Trophoblast cell (in vitro differentiated cells and primary cell): ENCODE results near the gene ZFP36L2.

Source experiments
- DNase-seq, 2 donors: peaks; one replicate each; pipeline ENCODE4 v3.0.0-alpha.2; 2016
- H2AFZ ChIP-seq: 2 replicates; pipeline ENCODE4 v1.6.1; 2013; ENCODE audit warnings: low read length, moderate library complexity, mild to moderate bottlenecking; ENCODE audit not compliant: insufficient read depth, poor library complexity
- H2AK5ac ChIP-seq: 2 replicates; pipeline ENCODE4 v1.6.1; 2013; ENCODE audit warnings: mild to moderate bottlenecking, low read length
- H2BK120ac ChIP-seq: 2 replicates; pipeline ENCODE4 v1.6.1; 2013; ENCODE audit warnings: low read length, mild to moderate bottlenecking, moderate library complexity; ENCODE audit not compliant: insufficient read depth, poor library complexity
- H2BK12ac ChIP-seq: 2 replicates; pipeline ENCODE4 v1.6.1; 2013; ENCODE audit warnings: mild to moderate bottlenecking, low read length, moderate library complexity
- H2BK5ac ChIP-seq: 2 replicates; pipeline ENCODE4 v1.6.1; 2013; ENCODE audit warnings: low read length, low read depth, moderate library complexity, mild to moderate bottlenecking; ENCODE audit not compliant: poor library complexity
- H3K14ac ChIP-seq: 2 replicates; pipeline ENCODE4 v1.6.1; 2013; ENCODE audit warnings: mild to moderate bottlenecking, low read length
- H3K18ac ChIP-seq: 2 replicates; pipeline ENCODE4 v1.6.1; 2013; ENCODE audit warnings: mild to moderate bottlenecking, low read length
- H3K23ac ChIP-seq: 2 replicates; pipeline ENCODE4 v1.6.1; 2013; ENCODE audit warnings: low read length
- H3K27ac ChIP-seq: 2 replicates; pipeline ENCODE4 v1.5.1; 2013; ENCODE audit warnings: low read depth, mild to moderate bottlenecking, inconsistent platforms, low read length, moderate library complexity
- H3K27me3 ChIP-seq: 2 replicates; pipeline ENCODE4 v1.6.1; 2013; ENCODE audit warnings: inconsistent platforms, mild to moderate bottlenecking, low read length, moderate library complexity; ENCODE audit not compliant: insufficient read depth
- H3K36me3 ChIP-seq, 2 experiments: 1 replicate in 1 of 2; 2 replicates in 1 of 2; pipeline ENCODE4 v1.6.1; 2013; ENCODE audit warnings: low read length in 2 of 2, mild to moderate bottlenecking in 2 of 2, moderate library complexity in 1 of 2; ENCODE audit not compliant: insufficient read depth in 2 of 2, control insufficient read depth in 1 of 2
- H3K4ac ChIP-seq: 2 replicates; pipeline ENCODE4 v1.6.1; 2013; ENCODE audit warnings: low read depth, mild to moderate bottlenecking, low read length, moderate library complexity
- H3K4me1 ChIP-seq, 2 experiments: 1 replicate in 1 of 2; 2 replicates in 1 of 2; pipeline ENCODE4 v1.6.1; 2013; ENCODE audit warnings: low read length in 2 of 2, mild to moderate bottlenecking in 2 of 2, moderate library complexity in 1 of 2; ENCODE audit not compliant: insufficient read depth in 2 of 2, control insufficient read depth in 1 of 2
- H3K4me2 ChIP-seq: 2 replicates; pipeline ENCODE4 v1.6.1; 2013; ENCODE audit warnings: inconsistent platforms, mild to moderate bottlenecking, low read length, moderate library complexity
- H3K4me3 ChIP-seq: 2 replicates; pipeline ENCODE4 v1.5.1; 2013; ENCODE audit warnings: mild to moderate bottlenecking, low read depth, low read length, inconsistent platforms
- H3K79me1 ChIP-seq: one replicate; pipeline ENCODE4 v1.6.1; 2013; ENCODE audit warnings: low read length
- H3K79me2 ChIP-seq: 2 replicates; pipeline ENCODE4 v1.6.1; 2013; ENCODE audit warnings: low read length, mild to moderate bottlenecking; ENCODE audit not compliant: control insufficient read depth, insufficient read depth, poor library complexity
- H3K9ac ChIP-seq: 2 replicates; pipeline ENCODE4 v1.6.1; 2013; ENCODE audit warnings: mild to moderate bottlenecking, low read length
- H3K9me3 ChIP-seq: 2 replicates; pipeline ENCODE4 v1.6.1; 2013; ENCODE audit warnings: low read depth, mild to moderate bottlenecking, control low read depth, inconsistent platforms, low read length; ENCODE audit not compliant: insufficient read depth
- H4K12ac ChIP-seq: 2 replicates; pipeline ENCODE4 v1.6.1; 2013; ENCODE audit warnings: low read depth, mild to moderate bottlenecking, low read length, moderate library complexity
- H4K8ac ChIP-seq: 2 replicates; pipeline ENCODE4 v1.6.1; 2013; ENCODE audit warnings: low read depth, mild to moderate bottlenecking, low read length, moderate library complexity
- H4K91ac ChIP-seq: one replicate; pipeline ENCODE4 v1.6.1; 2013; ENCODE audit warnings: low read depth, mild to moderate bottlenecking, low read length, moderate library complexity
- WGBS: extraction: QIAGEN DNeasy Blood & Tissue Kit; methylation state at CpG from one replicate; pipeline ENCODE4 v1.1.7; 2013; ENCODE audit warnings: missing lambda C conversion rate; ENCODE audit not compliant: insufficient read length, insufficient coverage; ENCODE audit errors: extremely low coverage; 5-methylcytosine and 5-hydroxymethylcytosine counted together

Gene ZFP36L2

DNA sequence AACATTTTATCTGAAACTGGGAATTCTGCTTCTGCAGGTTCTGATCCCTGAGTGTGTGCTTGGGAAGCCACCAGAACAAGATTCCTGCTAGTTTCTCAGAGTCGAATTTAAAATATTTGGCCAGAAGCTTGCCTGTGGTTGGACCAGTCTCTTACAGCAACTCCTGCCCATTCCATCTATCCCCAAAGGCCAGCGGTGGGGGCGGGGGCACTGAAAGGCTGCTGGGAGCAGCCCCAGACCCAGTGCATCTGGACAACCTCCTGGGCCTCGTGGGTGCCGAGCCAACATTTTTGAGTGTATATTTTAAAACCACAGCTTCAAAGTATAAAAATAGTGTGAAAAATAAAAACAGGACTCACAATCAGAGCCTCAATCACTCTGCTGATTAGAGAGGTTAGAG lies 38.6 kb upstream of the ZFP36L2 start:
- H2BK5ac ChIP-seq: no peak overlapping the region
- no peak overlapping the region for H3K27ac ChIP-seq
- DNase-seq: peak in 1 of 2 donors; percentile 29
- no peak overlapping the region for H2AFZ ChIP-seq
- no peak overlapping the region for H4K12ac ChIP-seq
- no peaks in the 10 kb centered on the region for H3K27me3 ChIP-seq
- H3K18ac ChIP-seq: no peak overlapping the region
- H3K4ac ChIP-seq: no peak overlapping the region
- no CpG with 5 or more reads among the region's 5 CpGs for WGBS
- H3K36me3 ChIP-seq: no peaks in the 10 kb centered on the region
- no peak overlapping the region for H2AK5ac ChIP-seq
- peak overlapping the region; percentile 5 for H4K91ac ChIP-seq
- H3K79me1 ChIP-seq: peaks cover 22% of the 10 kb centered on the region
- peaks cover 21 to 30% of the 10 kb centered on the region in 2 experiments for H3K4me1 ChIP-seq
- no peak overlapping the region for H3K23ac ChIP-seq
- H3K4me3 ChIP-seq: no peak overlapping the region
- no peak overlapping the region for H4K8ac ChIP-seq
- H2BK12ac ChIP-seq: no peak overlapping the region
- H3K9me3 ChIP-seq: no peaks in the 10 kb centered on the region
- H3K9ac ChIP-seq: no peak overlapping the region
- no peak overlapping the region for H3K4me2 ChIP-seq
- H2BK120ac ChIP-seq: no peak overlapping the region
- H3K79me2 ChIP-seq: no peaks in the 10 kb centered on the region
- no peak overlapping the region for H3K14ac ChIP-seq

DNA sequence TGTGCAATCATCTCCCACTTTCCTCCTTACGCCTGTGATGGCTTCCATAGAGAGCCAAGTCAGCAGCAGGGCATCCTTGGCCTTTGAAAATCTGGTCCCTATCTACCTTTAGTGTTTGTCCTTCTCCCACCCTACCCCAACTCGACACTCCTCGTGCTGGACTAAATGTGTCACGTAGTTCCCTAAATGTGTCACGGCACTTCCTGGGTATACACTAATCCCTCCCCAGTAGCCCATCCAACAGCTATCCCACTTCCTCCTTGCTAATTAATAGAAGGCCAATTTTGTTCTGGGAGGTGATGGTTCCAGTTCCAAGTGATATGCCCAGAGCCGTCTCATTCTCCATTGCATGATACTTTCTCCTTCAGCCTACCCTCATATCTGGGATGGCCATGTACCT lies 36.5 kb upstream of the ZFP36L2 start:
- no peaks in the 10 kb centered on the region for H3K27me3 ChIP-seq
- H2BK5ac ChIP-seq: peak overlapping the region; percentile 47
- peak overlapping the region; percentile 88 for H2AK5ac ChIP-seq
- peaks cover 12 to 14% of the 10 kb centered on the region in 2 experiments for H3K4me1 ChIP-seq
- no peak overlapping the region for H4K12ac ChIP-seq
- H3K79me2 ChIP-seq: no peaks in the 10 kb centered on the region
- H3K14ac ChIP-seq: peak overlapping the region; percentile 36
- no peak for DNase-seq
- no peak overlapping the region for H3K4me2 ChIP-seq
- H3K79me1 ChIP-seq: peaks cover 17% of the 10 kb centered on the region
- H4K8ac ChIP-seq: peak overlapping the region; percentile 14
- H3K4ac ChIP-seq: no peak overlapping the region
- H4K91ac ChIP-seq: peak overlapping the region; percentile 67
- H3K18ac ChIP-seq: no peak overlapping the region
- no peak overlapping the region for H3K23ac ChIP-seq
- no peak overlapping the region for H3K4me3 ChIP-seq
- no CpG with 5 or more reads among the region's 6 CpGs for WGBS
- no peaks in the 10 kb centered on the region for H3K36me3 ChIP-seq
- H3K9ac ChIP-seq: no peak overlapping the region
- no peak overlapping the region for H2AFZ ChIP-seq
- H2BK120ac ChIP-seq: peak overlapping the region; percentile 48
- H3K27ac ChIP-seq: no peak overlapping the region
- H3K9me3 ChIP-seq: no peaks in the 10 kb centered on the region
- peak overlapping the region; percentile 58 for H2BK12ac ChIP-seq

DNA sequence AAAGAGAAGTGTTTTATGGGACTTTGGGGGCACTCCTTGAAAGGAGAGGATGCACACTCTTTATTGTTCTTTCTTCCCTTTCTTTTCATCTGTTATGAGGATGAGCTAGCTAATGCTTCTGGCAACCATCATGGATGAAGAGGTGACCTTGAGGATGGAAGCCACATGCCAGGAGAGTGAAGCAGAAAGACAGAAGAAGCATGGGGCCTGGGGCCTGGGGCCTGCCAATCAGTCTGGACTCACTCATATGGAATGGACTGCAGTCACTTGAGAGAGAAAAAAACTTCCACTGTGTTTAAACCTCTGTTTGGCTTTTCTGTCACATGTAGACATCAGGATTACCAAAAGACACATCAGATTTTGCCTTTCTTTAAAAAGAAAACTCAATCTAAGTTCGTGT lies 35.8 kb upstream of the ZFP36L2 start:
- Histone ChIP-seq H4K8ac (no peak overlapping the region), H3K23ac (no peak overlapping the region), H2BK120ac (no peak overlapping the region), H3K14ac (no peak overlapping the region), H4K91ac (no peak overlapping the region), H4K12ac (no peak overlapping the region), H2AFZ (no peak overlapping the region), H3K9ac (no peak overlapping the region), H3K36me3 (no peaks in the 10 kb centered on the region), H3K4me3 (no peak overlapping the region), H2BK12ac (no peak overlapping the region), H2BK5ac (no peak overlapping the region), H3K9me3 (no peaks in the 10 kb centered on the region), H2AK5ac (no peak overlapping the region), H3K4ac (no peak overlapping the region), H3K4me2 (no peak overlapping the region), H3K79me2 (no peaks in the 10 kb centered on the region), H3K18ac (no peak overlapping the region), H3K27me3 (no peaks in the 10 kb centered on the region), H3K79me1 (peaks cover 18% of the 10 kb centered on the region), H3K27ac (peak overlapping the region; percentile 1), H3K4me1 (peaks cover 14 to 15% of the 10 kb centered on the region in 2 experiments)
- no peak for DNase-seq
- WGBS: no CpG with 5 or more reads among the region's 1 CpG

DNA sequence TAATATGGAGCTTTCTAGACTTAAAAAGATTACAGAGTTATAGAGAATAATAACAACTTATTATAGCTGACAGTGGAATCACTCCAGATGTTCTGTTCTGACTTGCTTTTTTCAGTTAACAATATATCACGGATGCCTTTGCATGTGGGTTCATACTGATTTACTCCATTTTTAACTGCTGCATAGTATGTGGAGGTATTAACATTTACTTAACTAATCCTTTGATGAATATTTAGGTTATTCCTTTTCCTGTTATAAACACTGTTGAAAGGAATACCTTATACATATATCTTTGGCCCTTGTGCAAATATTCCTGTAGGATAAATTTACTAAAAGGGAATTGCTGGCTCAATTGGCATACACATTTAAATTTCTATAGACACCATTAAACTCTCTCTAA lies 33.1 kb upstream of the ZFP36L2 start:
- Histone ChIP-seq H3K9me3 (no peaks in the 10 kb centered on the region), H4K91ac (peak overlapping the region; percentile 73), H3K18ac (no peak overlapping the region), H3K79me2 (no peaks in the 10 kb centered on the region), H3K27ac (no peak overlapping the region), H3K4ac (no peak overlapping the region), H4K12ac (no peak overlapping the region), H2BK12ac (peak overlapping the region; percentile 33), H4K8ac (no peak overlapping the region), H3K4me1 (peaks cover 8 to 12% of the 10 kb centered on the region in 2 experiments), H3K27me3 (no peaks in the 10 kb centered on the region), H3K23ac (no peak overlapping the region), H3K36me3 (no peaks in the 10 kb centered on the region), H3K14ac (no peak overlapping the region), H3K79me1 (peaks cover 25% of the 10 kb centered on the region), H3K4me3 (no peak overlapping the region), H2AFZ (no peak overlapping the region), H3K4me2 (no peak overlapping the region), H3K9ac (no peak overlapping the region), H2AK5ac (peak overlapping the region; percentile 84), H2BK120ac (no peak overlapping the region), H2BK5ac (no peak overlapping the region)
- no CpG with 5 or more reads among the region's 1 CpG for WGBS
- DNase-seq: no peak
